Mucosa of descending colon (tissue), 3 donors: ENCODE data around the gene PHF21A. TPM values are rescaled to one million over a fixed set of nuclear protein-coding genes. Genes with fewer than 3 reads are reported as not detected.

Experiments
- ATAC-seq: fragments of 200-7000 bp; cut with Tn5 transposase; one replicate; pipeline ENCODE4 v1.9.1; 2020; ENCODE audit warnings: mild to moderate bottlenecking, moderate library complexity
- DNase-seq, 3 donors: peaks; one replicate each; pipeline ENCODE4 v3.0.0-alpha.2; 2020
- H3K36me3 ChIP-seq: fragments of 200-600 bp; one replicate; pipeline ENCODE4 v1.8.0; 2021; ENCODE audit warnings: low read depth, mild to moderate bottlenecking
- H3K4me1 ChIP-seq: fragments of 200-600 bp; one replicate; pipeline ENCODE4 v1.8.0; 2021; ENCODE audit warnings: low read depth, mild to moderate bottlenecking
- H3K4me3 ChIP-seq: fragments of 200-600 bp; one replicate; pipeline ENCODE4 v1.8.0; 2021; ENCODE audit warnings: mild to moderate bottlenecking
- H3K9me3 ChIP-seq: fragments of 200-600 bp; one replicate; pipeline ENCODE4 v1.8.0; 2021; ENCODE audit warnings: mild to moderate bottlenecking
- CTCF ChIP-seq: fragments of 200-600 bp; IDR thresholded peaks from one replicate; pipeline ENCODE4 v1.8.0; 2022; ENCODE audit warnings: antibody characterized with exemption, mild to moderate bottlenecking
- intact Hi-C, 2 donors: fragments of 100-400 bp; cut with DNase I in 1 of 2; cut with micrococcal nuclease in 1 of 2; formaldehyde crosslinking; loops; one replicate each; pipeline versions ENCODE4 v1.11.0 to v1.11.1; 2022; cut with DNase I, micrococcal nuclease
- total RNA-seq, 3 donors: library from RNA; stranded (reverse); fragmentation: NEBNext Ultra II Directional in 2 of 3; extraction: Animal tissue kit (Norgen Biotek cat#: 25700) in 2 of 3; gene quantifications; one replicate each; pipeline versions ENCODE4 v1.2.1 to v1.2.4, GENCODE V29; 2021 to 2023
- donor health status: DM: no; HTN: no; CAD: no; lungs with moderate emphysema.
- donor health status: DM: no; HTN: no; CAD: no.
- donor health status: DM: no; HTN: yes; CAD: no.

The PHF21A gene
- total RNA-seq, 3 donors from 2014 or later, result 20.3 to 78.1 (median 23.3) TPM

- H3K36me3 ChIP-seq, result no peaks in the 10 kb centered on the region
- TF ChIP-seq CTCF, result no peak
- no peaks in the 10 kb centered on the region for H3K9me3 ChIP-seq
- intact Hi-C loops, result no loop called here
- H3K4me3 ChIP-seq, result no peak overlapping the region
- DNase-seq (no peak), ATAC-seq (no peak)
- no peaks in the 10 kb centered on the region for H3K4me1 ChIP-seq
These were observed 161.4 kb downstream of the PHF21A start for GRCh38 chr11:45959851-45960250.

- no peak overlapping the region for H3K4me3 ChIP-seq
- no peaks in the 10 kb centered on the region for H3K36me3 ChIP-seq
- no peak for ATAC-seq
- no peak for TF ChIP-seq CTCF
- no peaks in the 10 kb centered on the region for H3K9me3 ChIP-seq
- intact Hi-C loops, result no loop called here
- DNase-seq, result no peak
- H3K4me1 ChIP-seq, result no peaks in the 10 kb centered on the region
These were observed 171.3 kb downstream of the PHF21A start for GRCh38 chr11:45949992-45950407.

- no peaks in the 10 kb centered on the region for H3K36me3 ChIP-seq
- H3K4me1 ChIP-seq, result no peaks in the 10 kb centered on the region
- TF ChIP-seq CTCF, result no peak
- no peak for DNase-seq
- no peaks in the 10 kb centered on the region for H3K9me3 ChIP-seq
- no peak overlapping the region for H3K4me3 ChIP-seq
- ATAC-seq, result no peak
- intact Hi-C loops, result no loop called here
These were observed 172.9 kb downstream of the PHF21A start for GRCh38 chr11:45948356-45948755.

- no peak for DNase-seq
- no peaks in the 10 kb centered on the region for H3K36me3 ChIP-seq
- no peaks in the 10 kb centered on the region for H3K4me1 ChIP-seq
- no peaks in the 10 kb centered on the region for H3K9me3 ChIP-seq
- intact Hi-C loops, result no loop called here
- no peak for ATAC-seq
- no peak for TF ChIP-seq CTCF
- H3K4me3 ChIP-seq, result no peak overlapping the region
These were observed 173.4 kb downstream of the PHF21A start for GRCh38 chr11:45947885-45948284.

GRCh38 chr11:45945397-45945999 lies 175.8 kb downstream of the PHF21A start:
- Histone ChIP-seq H3K4me3 (no peak overlapping the region), H3K36me3 (no peaks in the 10 kb centered on the region), H3K9me3 (no peaks in the 10 kb centered on the region), H3K4me1 (no peaks in the 10 kb centered on the region)
- intact Hi-C loops, result no loop called here
- TF ChIP-seq CTCF, result no peak
- DNase-seq (no peak), ATAC-seq (no peak)

- DNase-seq (no peak), ATAC-seq (no peak)
- no peak overlapping the region for H3K4me3 ChIP-seq
- intact Hi-C loops, result no loop called here
- no peak for TF ChIP-seq CTCF
- no peaks in the 10 kb centered on the region for H3K4me1 ChIP-seq
- no peaks in the 10 kb centered on the region for H3K9me3 ChIP-seq
- no peaks in the 10 kb centered on the region for H3K36me3 ChIP-seq
These were observed 178.9 kb downstream of the PHF21A start for GRCh38 chr11:45942381-45942780.
